GM18873 (cell line): Measurements from ENCODE around the gene PLEKHG4.

Source experiments
- ATAC-seq: cut with Tn5 transposase; IDR thresholded peaks from one replicate; pipeline ENCODE4 v1.9.1; 2021; ENCODE audit warnings: mild to moderate bottlenecking, moderate library complexity, moderate number of reproducible peaks; ENCODE audit not compliant: unreplicated experiment, low FRiP score

PLEKHG4 gene

GRCh38 chr16:67279296-67280089 is at the start of gene PLEKHG4:
Gene PLEKHG4, plus strand, starts transcription at chr16:67279532. Its CDS starts 513 bp downstream, at chr16:67280045.
- no peak for ATAC-seq

- ATAC-seq = no peak
Observed at GRCh38 chr16:67229906-67230808, 49.2 kb upstream of the PLEKHG4 start.

GRCh38 chr16:67230809-67231660 is 48.3 kb upstream of the PLEKHG4 start:
- no peak for ATAC-seq

GRCh38 chr16:67233596-67233995 is 45.7 kb upstream of the PLEKHG4 start:
- ATAC-seq = no peak

- ATAC-seq = no peak
Observed at GRCh38 chr16:67234180-67234597, 45.1 kb upstream of the PLEKHG4 start.

GRCh38 chr16:67235816-67236562 is 43.3 kb upstream of the PLEKHG4 start:
- ATAC-seq = no peak

- ATAC-seq = no peak
Observed at GRCh38 chr16:67236563-67237395, 42.6 kb upstream of the PLEKHG4 start.

GRCh38 chr16:67237396-67238277 is 41.7 kb upstream of the PLEKHG4 start:
- no peak for ATAC-seq

- no peak for ATAC-seq
Observed at GRCh38 chr16:67238278-67238575, 41.1 kb upstream of the PLEKHG4 start.

GRCh38 chr16:67238806-67239470 is 40.4 kb upstream of the PLEKHG4 start:
- no peak for ATAC-seq

- ATAC-seq = no peak
Observed at GRCh38 chr16:67240506-67240905, 38.8 kb upstream of the PLEKHG4 start.

- no peak for ATAC-seq
Observed at GRCh38 chr16:67241008-67241900, 38.1 kb upstream of the PLEKHG4 start.

GRCh38 chr16:67242138-67242730 is 37.1 kb upstream of the PLEKHG4 start:
- ATAC-seq = no peak

- no peak for ATAC-seq
Observed at GRCh38 chr16:67243481-67243880, 35.9 kb upstream of the PLEKHG4 start.

- peak; percentile 45 for ATAC-seq
Observed at GRCh38 chr16:67244387-67245185, 34.7 kb upstream of the PLEKHG4 start.
